Vagina (tissue), 2 donors: ENCODE data around the gene HTR3A.

Experiments
- CTCF ChIP-seq, 3 experiments: fragments of 450-650 bp in 2 of 3; fragments of 200-600 bp in 1 of 3; sonication (generic) in 1 of 3; IDR thresholded peaks; one replicate each; pipeline ENCODE4 v1.5.1; 2017 to 2019; ENCODE audit warnings: antibody characterized with exemption in 3 of 3, mild to moderate bottlenecking in 2 of 3, moderate library complexity in 2 of 3
- POLR2A ChIP-seq, 2 donors: fragments of 450-650 bp; IDR thresholded peaks; one replicate each; pipeline ENCODE4 v1.6.1; 2017; ENCODE audit warnings: antibody characterized with exemption in 2 of 2, mild to moderate bottlenecking in 2 of 2, moderate library complexity in 2 of 2
- POLR2AphosphoS5 ChIP-seq, 2 donors: sonication (generic); formaldehyde crosslinking; IDR thresholded peaks; one replicate each; pipeline ENCODE4 v1.9.0; 2017; ENCODE audit warnings: antibody characterized with exemption in 2 of 2, mild to moderate bottlenecking in 2 of 2, low read depth in 1 of 2; ENCODE audit not compliant: insufficient read depth in 1 of 2

DNA sequence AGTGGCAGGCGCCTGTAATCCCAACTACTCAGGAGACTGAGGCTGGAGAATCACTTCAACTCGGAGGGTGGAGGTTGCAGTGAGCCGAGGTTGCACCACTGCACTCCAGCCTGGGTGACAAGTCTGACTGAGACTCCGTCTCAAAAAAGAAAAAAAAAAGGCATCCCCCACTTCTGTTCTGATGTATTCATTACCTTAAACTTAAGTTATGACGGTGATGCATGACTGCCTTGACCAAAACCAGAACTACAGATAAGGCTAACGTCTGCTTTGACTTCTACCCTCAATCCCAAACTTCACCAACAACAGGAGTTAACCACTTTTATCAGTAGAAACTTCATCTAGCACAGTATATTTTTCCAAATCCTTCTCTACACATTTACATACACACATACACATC lies 9.9 kb downstream of the HTR3A start:
- TF ChIP-seq CTCF (IDR thresholded peaks at IDR 0.05) (no peak), POLR2AphosphoS5 (IDR thresholded peaks at IDR 0.05; ENCODE audit: insufficient read depth in 1 of 2, low read depth in 1 of 2) (no peak), POLR2A (IDR thresholded peaks at IDR 0.05) (no peak)
